Omental fat pad (tissue), 4 donors: ENCODE data around the gene RNF44. TPM values are rescaled to one million over a fixed set of nuclear protein-coding genes. Genes with fewer than 3 reads are reported as not detected.

Experiments
- ATAC-seq: fragments of 150-250 bp; one replicate; pipeline ENCODE4 v1.9.1; 2016; ENCODE audit warnings: mild to moderate bottlenecking, moderate library complexity; ENCODE audit not compliant: low FRiP score
- DNase-seq: peaks from one replicate; pipeline ENCODE4 v3.0.0-alpha.2; 2019; ENCODE audit warnings: low spot score
- total RNA-seq, 4 donors: library from RNA; depleted of rRNA; stranded (reverse); fragments of >200 nt; gene quantifications; one replicate each; pipeline ENCODE4 v1.1.0, GENCODE V29; 2016
- TF ChIP-seq, protein P1 (sequence below), 3 donors: fragments of 450-650 bp; IDR thresholded peaks; one replicate each; pipeline ENCODE4 v1.5.1; 2016 to 2017; ENCODE audit warnings: antibody characterized with exemption in 3 of 3, mild to moderate bottlenecking in 3 of 3, moderate library complexity in 2 of 3

RNF44 gene
- total RNA-seq, 4 donors from 2014 or later = 7.4 to 24.4 (median 10.8) TPM

DNA sequence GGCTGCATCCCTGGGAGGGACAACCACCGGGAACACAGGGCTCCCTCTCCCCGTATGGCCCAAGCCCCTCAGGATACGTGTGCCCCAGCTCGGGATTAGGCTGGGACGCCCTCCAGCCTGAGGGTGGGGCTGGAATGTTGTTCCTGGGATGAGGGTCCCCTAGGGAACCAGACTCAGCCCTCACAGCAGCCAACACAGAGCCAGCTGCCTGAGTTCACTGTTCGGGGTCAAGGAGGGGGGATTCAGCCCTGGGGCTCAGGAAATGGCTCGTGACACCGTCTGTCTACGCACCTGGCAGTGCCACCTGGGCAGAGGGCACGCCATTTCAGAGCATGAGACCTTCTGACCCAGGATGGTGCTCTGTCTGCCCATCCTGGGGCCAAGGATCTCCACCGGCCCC, 8.9 kb downstream of the RNF44 start:
- no peak for ATAC-seq
- TF ChIP-seq, protein P1, sequence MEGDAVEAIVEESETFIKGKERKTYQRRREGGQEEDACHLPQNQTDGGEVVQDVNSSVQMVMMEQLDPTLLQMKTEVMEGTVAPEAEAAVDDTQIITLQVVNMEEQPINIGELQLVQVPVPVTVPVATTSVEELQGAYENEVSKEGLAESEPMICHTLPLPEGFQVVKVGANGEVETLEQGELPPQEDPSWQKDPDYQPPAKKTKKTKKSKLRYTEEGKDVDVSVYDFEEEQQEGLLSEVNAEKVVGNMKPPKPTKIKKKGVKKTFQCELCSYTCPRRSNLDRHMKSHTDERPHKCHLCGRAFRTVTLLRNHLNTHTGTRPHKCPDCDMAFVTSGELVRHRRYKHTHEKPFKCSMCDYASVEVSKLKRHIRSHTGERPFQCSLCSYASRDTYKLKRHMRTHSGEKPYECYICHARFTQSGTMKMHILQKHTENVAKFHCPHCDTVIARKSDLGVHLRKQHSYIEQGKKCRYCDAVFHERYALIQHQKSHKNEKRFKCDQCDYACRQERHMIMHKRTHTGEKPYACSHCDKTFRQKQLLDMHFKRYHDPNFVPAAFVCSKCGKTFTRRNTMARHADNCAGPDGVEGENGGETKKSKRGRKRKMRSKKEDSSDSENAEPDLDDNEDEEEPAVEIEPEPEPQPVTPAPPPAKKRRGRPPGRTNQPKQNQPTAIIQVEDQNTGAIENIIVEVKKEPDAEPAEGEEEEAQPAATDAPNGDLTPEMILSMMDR (IDR thresholded peaks at IDR 0.05) = no peak
- DNase-seq = no peak

GRCh38 chr5:176527246-176528222, 9.7 kb downstream of the RNF44 start:
- TF ChIP-seq, protein P1 (IDR thresholded peaks at IDR 0.05) = no peak
- ATAC-seq (no peak), DNase-seq (no peak)

GRCh38 chr5:176526462-176526861, 10.7 kb downstream of the RNF44 start:
- no peak for DNase-seq
- no peak for ATAC-seq
- TF ChIP-seq, protein P1 (IDR thresholded peaks at IDR 0.05) = no peak

- no peak for DNase-seq
Observed at GRCh38 chr5:176525677-176526076, 11.5 kb downstream of the RNF44 start.

DNA sequence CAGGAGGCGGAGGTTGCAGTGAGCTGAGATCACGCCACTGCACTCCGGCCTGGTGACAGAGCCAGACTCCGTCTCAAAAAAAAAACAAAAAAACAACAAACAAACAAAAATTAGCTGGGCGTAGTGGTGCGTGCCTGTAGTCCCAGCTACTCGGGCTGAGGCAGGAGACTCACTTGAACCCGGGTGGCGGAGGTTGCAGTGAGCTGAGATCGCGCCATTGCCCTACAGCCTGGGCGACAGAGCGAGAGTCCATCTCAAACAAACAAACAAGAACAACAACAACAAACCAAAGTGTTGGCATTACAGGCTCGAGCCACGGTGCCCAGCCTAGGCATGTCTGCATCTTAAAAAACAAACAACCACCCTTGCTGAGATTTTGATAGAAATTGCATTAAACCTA, 12.2 kb downstream of the RNF44 start:
- no peak for ATAC-seq
- TF ChIP-seq, protein P1 (IDR thresholded peaks at IDR 0.05) = no peak

More at GRCh38 chr5:176525677-176526076, 11.5 kb downstream of the RNF44 start:
- ATAC-seq = no peak
- TF ChIP-seq, protein P1 (IDR thresholded peaks at IDR 0.05) = no peak

GRCh38 chr5:176524138-176524537, 13.1 kb downstream of the RNF44 start:
- TF ChIP-seq, protein P1 (IDR thresholded peaks at IDR 0.05) = no peak
- no peak for ATAC-seq
- no peak for DNase-seq

More for the DNA sequence above, 12.2 kb downstream of the RNF44 start:
- no peak for DNase-seq
